Spleen (tissue), 7 donors: ENCODE results near the gene FBXO10.

Source experiments
- POLR2A ChIP-seq, 3 donors: fragments of 450-650 bp; IDR thresholded peaks; one replicate each; pipeline ENCODE4 v1.5.1; 2017; ENCODE audit warnings: antibody characterized with exemption in 3 of 3, mild to moderate bottlenecking in 1 of 3
- TF ChIP-seq, protein P1 (sequence below), 11 experiments: fragments of 200-600 bp in 7 of 11; fragments of 450-650 bp in 4 of 11; sonication (generic) in 4 of 11; IDR thresholded peaks in 8 of 11; conservative IDR thresholded peaks in 3 of 11; 1 replicate in 7 of 11; 2 replicates in 4 of 11; pipeline versions ENCODE4 v1.4.0 to v1.8.0; 2016 to 2021; ENCODE audit warnings: antibody characterized with exemption in 11 of 11, inconsistent platforms in 4 of 11, mild to moderate bottlenecking in 1 of 11
- donor health status: DM: no; HTN: no; CAD: no; lungs with moderate emphysema.
- donor health status: DM: no; HTN: no; CAD: no.
- donor health status: DM: no; HTN: no; CAD: no.

GRCh38 chr9:37617161-37617560, 41.0 kb upstream of the FBXO10 start:
- TF ChIP-seq, protein P1, sequence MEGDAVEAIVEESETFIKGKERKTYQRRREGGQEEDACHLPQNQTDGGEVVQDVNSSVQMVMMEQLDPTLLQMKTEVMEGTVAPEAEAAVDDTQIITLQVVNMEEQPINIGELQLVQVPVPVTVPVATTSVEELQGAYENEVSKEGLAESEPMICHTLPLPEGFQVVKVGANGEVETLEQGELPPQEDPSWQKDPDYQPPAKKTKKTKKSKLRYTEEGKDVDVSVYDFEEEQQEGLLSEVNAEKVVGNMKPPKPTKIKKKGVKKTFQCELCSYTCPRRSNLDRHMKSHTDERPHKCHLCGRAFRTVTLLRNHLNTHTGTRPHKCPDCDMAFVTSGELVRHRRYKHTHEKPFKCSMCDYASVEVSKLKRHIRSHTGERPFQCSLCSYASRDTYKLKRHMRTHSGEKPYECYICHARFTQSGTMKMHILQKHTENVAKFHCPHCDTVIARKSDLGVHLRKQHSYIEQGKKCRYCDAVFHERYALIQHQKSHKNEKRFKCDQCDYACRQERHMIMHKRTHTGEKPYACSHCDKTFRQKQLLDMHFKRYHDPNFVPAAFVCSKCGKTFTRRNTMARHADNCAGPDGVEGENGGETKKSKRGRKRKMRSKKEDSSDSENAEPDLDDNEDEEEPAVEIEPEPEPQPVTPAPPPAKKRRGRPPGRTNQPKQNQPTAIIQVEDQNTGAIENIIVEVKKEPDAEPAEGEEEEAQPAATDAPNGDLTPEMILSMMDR (IDR thresholded peaks at IDR 0.05 in 8 of 11, conservative IDR thresholded peaks at IDR 0.05 in 3 of 11), result no peak
- no peak for TF ChIP-seq POLR2A (IDR thresholded peaks at IDR 0.05)
